H9 (cell line): ENCODE results near the gene UCP2. TPM values are rescaled to one million over a fixed set of nuclear protein-coding genes. Genes with fewer than 3 reads are reported as not detected.

Source experiments
- DNase-seq: peaks from one replicate; pipeline ENCODE4 v3.0.0-alpha.2; 2017
- H2AFZ ChIP-seq: one replicate; pipeline ENCODE4 v1.6.1; 2013; ENCODE audit warnings: mild to moderate bottlenecking, low read length, control low read depth, moderate library complexity
- H2AK5ac ChIP-seq: 2 replicates; pipeline ENCODE4 v1.6.1; 2013; ENCODE audit warnings: low read length, control low read depth, mixed read lengths; ENCODE audit not compliant: insufficient read length
- H2BK120ac ChIP-seq: one replicate; pipeline ENCODE4 v1.6.1; 2013; ENCODE audit warnings: low read depth, mild to moderate bottlenecking, low read length, control low read depth, inconsistent platforms; ENCODE audit not compliant: poor library complexity, severe bottlenecking
- H2BK12ac ChIP-seq: 2 replicates; pipeline ENCODE4 v1.6.1; 2013; ENCODE audit warnings: low read length, control low read depth, mixed read lengths, low read depth; ENCODE audit not compliant: insufficient read length
- H2BK15ac ChIP-seq: 2 replicates; pipeline ENCODE4 v1.6.1; 2013; ENCODE audit warnings: low read depth, low read length, control low read depth
- H2BK20ac ChIP-seq: one replicate; pipeline ENCODE4 v1.6.1; 2013; ENCODE audit warnings: low read depth, mild to moderate bottlenecking, low read length, control low read depth, inconsistent platforms; ENCODE audit not compliant: poor library complexity, severe bottlenecking
- H2BK5ac ChIP-seq: 2 replicates; pipeline ENCODE4 v1.6.1; 2013; ENCODE audit warnings: low read length, control low read depth, mixed read lengths; ENCODE audit not compliant: insufficient read length
- H3K14ac ChIP-seq: 2 replicates; pipeline ENCODE4 v1.6.1; 2013; ENCODE audit warnings: low read length, control low read depth; ENCODE audit not compliant: insufficient read depth
- H3K18ac ChIP-seq: 2 replicates; pipeline ENCODE4 v1.6.1; 2013; ENCODE audit warnings: low read depth, mild to moderate bottlenecking, mixed read lengths, low read length, control low read depth; ENCODE audit not compliant: insufficient read length
- H3K23ac ChIP-seq: 2 replicates; pipeline ENCODE4 v1.6.1; 2013; ENCODE audit warnings: low read length, control low read depth, mixed read lengths, low read depth; ENCODE audit not compliant: insufficient read length
- H3K23me2 ChIP-seq: 2 replicates; pipeline ENCODE4 v1.6.1; 2013; ENCODE audit warnings: low read depth, mild to moderate bottlenecking, mixed read lengths, low read length, control low read depth; ENCODE audit not compliant: insufficient read length, poor library complexity, severe bottlenecking
- H3K27ac ChIP-seq: 2 replicates; pipeline ENCODE4 v1.5.1; 2013; ENCODE audit warnings: low read length, control low read depth, mixed read lengths, low read depth; ENCODE audit not compliant: insufficient read length
- H3K27me3 ChIP-seq: 2 replicates; pipeline ENCODE4 v1.6.1; 2013; ENCODE audit warnings: low read length, control low read depth, inconsistent platforms; ENCODE audit not compliant: insufficient read depth
- H3K4ac ChIP-seq: 2 replicates; pipeline ENCODE4 v1.6.1; 2013; ENCODE audit warnings: low read depth, mild to moderate bottlenecking, control low read depth, inconsistent platforms, low read length, moderate library complexity
- H3K4me1 ChIP-seq: 2 replicates; pipeline ENCODE4 v1.6.1; 2013; ENCODE audit warnings: low read length, control low read depth, inconsistent platforms; ENCODE audit not compliant: insufficient read depth
- H3K4me2 ChIP-seq: 2 replicates; pipeline ENCODE4 v1.6.1; 2013; ENCODE audit warnings: low read length, control low read depth, mixed read lengths; ENCODE audit not compliant: insufficient read length, insufficient read depth
- H3K56ac ChIP-seq: 2 replicates; pipeline ENCODE4 v1.6.1; 2013; ENCODE audit warnings: low read depth, mild to moderate bottlenecking, mixed read lengths, low read length, control low read depth; ENCODE audit not compliant: insufficient read length
- H3K79me1 ChIP-seq: 2 replicates; pipeline ENCODE4 v1.6.1; 2013; ENCODE audit warnings: low read depth, mild to moderate bottlenecking, moderate library complexity, low read length, control low read depth, inconsistent platforms; ENCODE audit not compliant: insufficient read depth, poor library complexity, severe bottlenecking
- H3K79me2 ChIP-seq: 2 replicates; pipeline ENCODE4 v1.6.1; 2013; ENCODE audit warnings: low read length, control low read depth, inconsistent platforms; ENCODE audit not compliant: insufficient read depth
- H3K9ac ChIP-seq: 2 replicates; pipeline ENCODE4 v1.6.1; 2013; ENCODE audit warnings: low read length, control low read depth, mixed read lengths; ENCODE audit not compliant: insufficient read length; ENCODE audit errors: extremely low read depth
- H3K9me3 ChIP-seq: one replicate; pipeline ENCODE4 v1.6.1; 2013; ENCODE audit warnings: low read depth, low read length, inconsistent platforms; ENCODE audit not compliant: control insufficient read depth
- H3T11ph ChIP-seq: one replicate; pipeline ENCODE4 v1.6.1; 2013; ENCODE audit warnings: mild to moderate bottlenecking, low read length, control low read depth, inconsistent platforms
- H4K20me1 ChIP-seq: one replicate; pipeline ENCODE4 v1.6.1; 2013; ENCODE audit not compliant: control insufficient read depth, insufficient read length, insufficient read depth
- H4K5ac ChIP-seq: 2 replicates; pipeline ENCODE4 v1.6.1; 2013; ENCODE audit warnings: low read depth, mild to moderate bottlenecking, mixed read lengths, low read length, control low read depth; ENCODE audit not compliant: insufficient read length
- H4K8ac ChIP-seq: replicated peaks from 2 replicates; pipeline ENCODE4 v1.6.1; 2013; ENCODE audit warnings: low read length, control low read depth, mixed read lengths, low read depth; ENCODE audit not compliant: insufficient read length
- H4K91ac ChIP-seq: 2 replicates; pipeline ENCODE4 v1.6.1; 2013; ENCODE audit warnings: low read depth, mild to moderate bottlenecking, moderate library complexity, mixed read lengths, low read length, control low read depth; ENCODE audit not compliant: insufficient read length
- H3K27ac Mint-ChIP-seq, 3 experiments: 2 replicates in 2 of 3; 3 replicates in 1 of 3; pipeline ENCODE4 v1.8.0; 2020 to 2021; ENCODE audit warnings: mixed read lengths in 3 of 3, mild to moderate bottlenecking in 1 of 3, moderate library complexity in 1 of 3
- H3K27me3 Mint-ChIP-seq: 2 replicates; pipeline ENCODE4 v1.8.0; 2021; ENCODE audit warnings: low read depth, mild to moderate bottlenecking, moderate library complexity, mixed read lengths
- H3K36me3 Mint-ChIP-seq, 3 experiments: 2 replicates in 2 of 3; 3 replicates in 1 of 3; pipeline ENCODE4 v1.8.0; 2020 to 2021; ENCODE audit warnings: low read depth in 3 of 3, mixed read lengths in 3 of 3; ENCODE audit not compliant: insufficient read depth in 1 of 3
- H3K4me1 Mint-ChIP-seq, 2 experiments: 2 replicates each; pipeline ENCODE4 v1.8.0; 2020; ENCODE audit warnings: mixed read lengths in 2 of 2
- H3K4me3 Mint-ChIP-seq, 2 experiments: 2 replicates in 1 of 2; 3 replicates in 1 of 2; pipeline ENCODE4 v1.8.0; 2020 to 2021; ENCODE audit warnings: mild to moderate bottlenecking in 2 of 2, mixed read lengths in 2 of 2, moderate library complexity in 1 of 2
- H3K9me3 Mint-ChIP-seq, 2 experiments: 2 replicates in 1 of 2; 3 replicates in 1 of 2; pipeline ENCODE4 v1.8.0; 2020; ENCODE audit warnings: mild to moderate bottlenecking in 2 of 2, mixed read lengths in 2 of 2, moderate library complexity in 1 of 2
- WGBS: extraction: QIAGEN DNeasy Blood & Tissue Kit; methylation state at CpG from one replicate; pipeline ENCODE4 v1.1.7; 2013; ENCODE audit warnings: missing lambda C conversion rate, low lambda C conversion rate, mixed read lengths; ENCODE audit not compliant: insufficient read length; ENCODE audit errors: extremely low coverage; 5-methylcytosine and 5-hydroxymethylcytosine counted together
- total RNA-seq: library from RNA; stranded (reverse); gene quantifications from 2 replicates; pipeline ENCODE4 v1.2.1, GENCODE V29; 2021
- TF ChIP-seq, protein P1 (sequence below): fragments of 200-600 bp; sonication (generic); conservative IDR thresholded peaks from 3 replicates; pipeline ENCODE4 v1.8.0; 2021; ENCODE audit warnings: antibody characterized with exemption, mild to moderate bottlenecking

Gene UCP2
- total RNA-seq, 1 experiment from 2014 or later, result 62.1 TPM

- Histone ChIP-seq H3K79me2 (no peaks in the 10 kb centered on the region), H3K18ac (no peak overlapping the region), H3K79me1 (no peaks in the 10 kb centered on the region), H3K9me3 (no peaks in the 10 kb centered on the region), H2BK15ac (no peak overlapping the region), H3K4ac (no peak overlapping the region), H4K20me1 (no peaks in the 10 kb centered on the region), H3K56ac (no peak overlapping the region), H3K27ac (no peak overlapping the region), H3K9ac (no peak overlapping the region), H4K5ac (no peak overlapping the region), H2BK120ac (no peak overlapping the region), H3T11ph (no peak overlapping the region), H3K27me3 (no peaks in the 10 kb centered on the region), H3K14ac (no peak overlapping the region), H3K23me2 (no peaks in the 10 kb centered on the region), H2AK5ac (no peak overlapping the region), H4K8ac (no peak overlapping the region), H3K4me2 (no peak overlapping the region), H2BK12ac (no peak overlapping the region), H2BK5ac (no peak overlapping the region), H3K23ac (no peak overlapping the region), H3K4me1 (no peaks in the 10 kb centered on the region), H4K91ac (no peak overlapping the region), H2AFZ (no peak overlapping the region), H2BK20ac (no peak overlapping the region)
- Mint-ChIP-seq H3K27me3 (no peaks in the 10 kb centered on the region; the same call in 1 of the 2 replicates), H3K4me3 (no peak overlapping the region), H3K36me3 (no peaks in the 10 kb centered on the region; a peak in 1 of 7 replicates), H3K9me3 (no peaks in the 10 kb centered on the region), H3K27ac (no peak overlapping the region), H3K4me1 (peaks cover 9 to 14% of the 10 kb centered on the region in 2 experiments)
- WGBS, result no CpG with 5 or more reads among the region's 8 CpGs
- TF ChIP-seq, protein P1, sequence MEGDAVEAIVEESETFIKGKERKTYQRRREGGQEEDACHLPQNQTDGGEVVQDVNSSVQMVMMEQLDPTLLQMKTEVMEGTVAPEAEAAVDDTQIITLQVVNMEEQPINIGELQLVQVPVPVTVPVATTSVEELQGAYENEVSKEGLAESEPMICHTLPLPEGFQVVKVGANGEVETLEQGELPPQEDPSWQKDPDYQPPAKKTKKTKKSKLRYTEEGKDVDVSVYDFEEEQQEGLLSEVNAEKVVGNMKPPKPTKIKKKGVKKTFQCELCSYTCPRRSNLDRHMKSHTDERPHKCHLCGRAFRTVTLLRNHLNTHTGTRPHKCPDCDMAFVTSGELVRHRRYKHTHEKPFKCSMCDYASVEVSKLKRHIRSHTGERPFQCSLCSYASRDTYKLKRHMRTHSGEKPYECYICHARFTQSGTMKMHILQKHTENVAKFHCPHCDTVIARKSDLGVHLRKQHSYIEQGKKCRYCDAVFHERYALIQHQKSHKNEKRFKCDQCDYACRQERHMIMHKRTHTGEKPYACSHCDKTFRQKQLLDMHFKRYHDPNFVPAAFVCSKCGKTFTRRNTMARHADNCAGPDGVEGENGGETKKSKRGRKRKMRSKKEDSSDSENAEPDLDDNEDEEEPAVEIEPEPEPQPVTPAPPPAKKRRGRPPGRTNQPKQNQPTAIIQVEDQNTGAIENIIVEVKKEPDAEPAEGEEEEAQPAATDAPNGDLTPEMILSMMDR, result no peak
- no peak for DNase-seq
Measured at GRCh38 chr11:73999581-74000306, 17.1 kb upstream of the UCP2 start.
